Tibial nerve (tissue), 4 donors: Measurements from ENCODE around the gene TSGA10IP. TPM values are rescaled to one million over a fixed set of nuclear protein-coding genes. Genes with fewer than 3 reads are reported as not detected.
A peak's percentile ranks its signal among the peaks of the same experiment; 100 is the strongest.

Experiments used
- DNase-seq, 2 donors: peaks; one replicate each; pipeline ENCODE4 v3.0.0-alpha.2; 2019; ENCODE audit warnings: low spot score in 2 of 2
- H3K27ac ChIP-seq, 4 donors: fragments of 200-600 bp; sonication (generic) in 3 of 4; one replicate each; pipeline ENCODE4 v1.5.1; 2017 to 2019; ENCODE audit warnings: mild to moderate bottlenecking in 1 of 4
- H3K27me3 ChIP-seq, 2 donors: fragments of 200-600 bp; sonication (generic) in 1 of 2; one replicate each; pipeline versions ENCODE4 v1.5.1 to v1.6.0; 2017 to 2019
- H3K36me3 ChIP-seq, 3 donors: fragments of 200-600 bp; sonication (generic); one replicate each; pipeline ENCODE4 v1.5.1; 2018 to 2019
- H3K4me1 ChIP-seq, 4 donors: fragments of 200-600 bp; sonication (generic) in 3 of 4; one replicate each; pipeline ENCODE4 v1.5.1; 2017 to 2019
- H3K4me3 ChIP-seq, 4 donors: fragments of 200-600 bp; sonication (generic) in 3 of 4; one replicate each; pipeline ENCODE4 v1.5.1; 2017 to 2019; ENCODE audit warnings: mild to moderate bottlenecking in 1 of 4, moderate library complexity in 1 of 4
- H3K9me3 ChIP-seq, 4 donors: fragments of 200-600 bp; sonication (generic) in 3 of 4; one replicate each; pipeline ENCODE4 v1.5.1; 2017 to 2019
- CTCF ChIP-seq, 5 experiments: fragments of 200-600 bp in 3 of 5; fragments of 450-650 bp in 2 of 5; sonication (generic) in 3 of 5; IDR thresholded peaks; one replicate each; pipeline ENCODE4 v1.5.1; 2016 to 2019; ENCODE audit warnings: antibody characterized with exemption in 5 of 5, mild to moderate bottlenecking in 3 of 5, moderate library complexity in 2 of 5
- EP300 ChIP-seq, 2 donors: sonication (generic); formaldehyde crosslinking; IDR thresholded peaks; one replicate each; pipeline ENCODE4 v1.6.1; 2017; ENCODE audit warnings: antibody characterized with exemption in 2 of 2, mild to moderate bottlenecking in 1 of 2
- POLR2A ChIP-seq, 2 donors: fragments of 450-650 bp; IDR thresholded peaks; one replicate each; pipeline ENCODE4 v1.6.1; 2017; ENCODE audit warnings: antibody characterized with exemption in 2 of 2, mild to moderate bottlenecking in 2 of 2, moderate library complexity in 2 of 2
- WGBS, 2 donors: methylation state at CpG; one replicate each; pipeline ENCODE4 v1.1.5; 2018; 5-methylcytosine and 5-hydroxymethylcytosine counted together
- total RNA-seq, 4 donors: library from RNA; depleted of rRNA; stranded (reverse); fragments of >200 nt; gene quantifications; one replicate each; pipeline ENCODE4 v1.1.0, GENCODE V29; 2016

Gene TSGA10IP
- total RNA-seq, 4 donors from 2014 or later, result not detected

- Histone ChIP-seq H3K27ac (peak overlapping the region in 2 of 4 donors; percentile 83 to 87), H3K9me3 (no peaks in the 10 kb centered on the region), H3K36me3 (peaks cover 0 to 35% (median 4%) of the 10 kb centered on the region in 3 donors), H3K27me3 (no peaks in the 10 kb centered on the region), H3K4me1 (peaks cover 4 to 46% (median 36%) of the 10 kb centered on the region in 4 donors), H3K4me3 (peak overlapping the region; percentile 60 to 86 (median 72))
- 50 to 65% methylated on average over 15 of the region's 15 CpGs for WGBS, 2 donors
- TF ChIP-seq CTCF (IDR thresholded peaks at IDR 0.05), result no peak
- no peak for TF ChIP-seq EP300 (IDR thresholded peaks at IDR 0.05)
- TF ChIP-seq POLR2A (IDR thresholded peaks at IDR 0.05), result no peak
- DNase-seq, result no peak
Measured at GRCh38 chr11:65920372-65920802, 24.9 kb upstream of the TSGA10IP start.

GRCh38 chr11:65921033-65921555, 24.2 kb upstream of the TSGA10IP start:
- TF ChIP-seq CTCF (IDR thresholded peaks at IDR 0.05), result no peak
- TF ChIP-seq POLR2A (IDR thresholded peaks at IDR 0.05), result no peak
- TF ChIP-seq EP300 (IDR thresholded peaks at IDR 0.05), result no peak
- peaks cover 0 to 35% (median 4%) of the 10 kb centered on the region in 3 donors for H3K36me3 ChIP-seq
- H3K27me3 ChIP-seq, result no peaks in the 10 kb centered on the region
- 65 to 76% methylated on average over 12 of the region's 12 CpGs for WGBS, 2 donors
- no peak for DNase-seq
- H3K4me3 ChIP-seq, result peak overlapping the region in 1 of 4 donors; percentile 86
- no peaks in the 10 kb centered on the region for H3K9me3 ChIP-seq
- peak overlapping the region in 1 of 4 donors; percentile 87 for H3K27ac ChIP-seq
- peaks cover 4 to 39% (median 30%) of the 10 kb centered on the region in 4 donors for H3K4me1 ChIP-seq

DNA sequence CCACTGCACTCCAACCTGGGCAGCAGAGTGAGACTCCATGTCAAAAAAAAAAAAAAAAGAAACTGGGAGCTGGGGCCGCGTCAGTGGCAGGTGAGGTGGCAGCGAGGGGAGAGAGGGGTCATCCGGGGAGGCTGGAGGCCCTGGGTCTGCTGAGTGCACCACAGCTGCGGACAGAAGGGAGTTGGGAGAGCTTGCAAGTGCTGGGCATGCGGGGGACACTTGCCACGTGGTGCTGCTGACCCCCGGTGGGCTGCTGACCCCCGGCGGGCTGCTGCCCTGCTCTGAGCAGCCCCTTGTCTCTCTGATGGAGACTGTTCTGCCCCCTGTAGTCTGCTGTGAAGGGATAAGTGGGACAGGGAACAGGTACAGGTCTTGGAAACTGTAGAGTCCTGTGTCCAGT, 23.4 kb upstream of the TSGA10IP start:
- no peaks in the 10 kb centered on the region for H3K27me3 ChIP-seq
- no peak overlapping the region for H3K4me3 ChIP-seq
- peaks cover 4 to 31% (median 23%) of the 10 kb centered on the region in 4 donors for H3K4me1 ChIP-seq
- H3K27ac ChIP-seq, result no peak overlapping the region
- TF ChIP-seq POLR2A (IDR thresholded peaks at IDR 0.05) (no peak), CTCF (IDR thresholded peaks at IDR 0.05) (no peak), EP300 (IDR thresholded peaks at IDR 0.05) (no peak)
- 87 to 90% methylated on average over 10 of the region's 10 CpGs for WGBS, 2 donors
- no peaks in the 10 kb centered on the region for H3K9me3 ChIP-seq
- no peak for DNase-seq
- H3K36me3 ChIP-seq, result peaks cover 0 to 34% (median 4%) of the 10 kb centered on the region in 3 donors

DNA sequence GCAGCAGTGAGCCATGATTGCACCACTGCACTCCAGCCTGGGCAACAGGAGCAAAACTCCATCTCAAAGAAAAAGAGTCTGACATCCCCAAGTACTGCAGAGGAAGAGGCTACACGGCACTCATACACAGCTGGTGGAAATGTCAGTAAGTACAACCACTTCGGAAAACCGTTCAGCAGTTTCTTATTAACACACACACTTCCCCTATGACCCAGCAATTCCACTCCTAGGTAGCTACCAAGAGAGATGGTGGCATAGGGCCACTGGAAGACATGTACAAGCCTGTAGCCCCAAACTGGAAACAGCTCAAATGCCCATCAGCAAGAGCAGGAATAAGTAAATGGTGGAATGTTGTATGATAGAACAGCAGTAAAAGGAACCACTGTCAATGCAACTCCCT, 22.7 kb upstream of the TSGA10IP start:
- H3K36me3 ChIP-seq, result peaks cover 0 to 30% (median 4%) of the 10 kb centered on the region in 3 donors
- no peak for TF ChIP-seq POLR2A (IDR thresholded peaks at IDR 0.05)
- no peak for TF ChIP-seq EP300 (IDR thresholded peaks at IDR 0.05)
- TF ChIP-seq CTCF (IDR thresholded peaks at IDR 0.05), result no peak
- peaks cover 4 to 24% (median 16%) of the 10 kb centered on the region in 4 donors for H3K4me1 ChIP-seq
- DNase-seq, result no peak
- WGBS, 2 donors, result 72 to 77% methylated on average over 3 of the region's 3 CpGs
- no peak overlapping the region for H3K4me3 ChIP-seq
- H3K9me3 ChIP-seq, result no peaks in the 10 kb centered on the region
- H3K27me3 ChIP-seq, result no peaks in the 10 kb centered on the region
- no peak overlapping the region for H3K27ac ChIP-seq

DNA sequence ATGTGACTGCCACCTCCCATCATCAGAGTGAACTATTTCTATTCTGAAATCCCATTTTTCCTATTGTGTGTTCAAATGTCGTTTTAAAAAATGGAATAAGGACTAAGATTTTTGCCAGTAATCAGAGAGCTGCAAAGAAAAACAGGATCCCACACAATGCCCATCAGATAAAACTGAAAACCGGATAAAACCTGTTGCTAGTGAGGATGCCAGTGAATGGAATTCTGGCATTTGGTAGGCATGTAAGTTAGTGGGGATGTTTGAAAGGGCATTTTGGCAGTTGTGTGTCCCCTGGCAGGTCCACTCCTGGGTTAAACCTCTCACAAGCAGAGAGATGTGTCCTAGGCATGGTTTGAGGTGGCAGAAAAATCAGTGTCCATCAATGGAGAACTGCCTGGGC, 19.9 kb upstream of the TSGA10IP start:
- WGBS, 2 donors, result 77 to 80% methylated on average over 2 of the region's 2 CpGs
- no peaks in the 10 kb centered on the region for H3K27me3 ChIP-seq
- no peaks in the 10 kb centered on the region for H3K9me3 ChIP-seq
- TF ChIP-seq CTCF (IDR thresholded peaks at IDR 0.05), result no peak
- TF ChIP-seq POLR2A (IDR thresholded peaks at IDR 0.05), result no peak
- no peak for TF ChIP-seq EP300 (IDR thresholded peaks at IDR 0.05)
- no peak overlapping the region for H3K4me3 ChIP-seq
- peaks cover 0 to 30% (median 4%) of the 10 kb centered on the region in 3 donors for H3K36me3 ChIP-seq
- DNase-seq, result no peak
- peaks cover 1 to 11% (median 6%) of the 10 kb centered on the region in 4 donors for H3K4me1 ChIP-seq
- no peak overlapping the region for H3K27ac ChIP-seq
